ENCODE data around the gene SULT1E1.
"Not testable (repeated sequence)": the region's sequence is repeated elsewhere in the genome, so short reads cannot be mapped to it uniquely, and the experiment has no call there.

Gene SULT1E1

DNA sequence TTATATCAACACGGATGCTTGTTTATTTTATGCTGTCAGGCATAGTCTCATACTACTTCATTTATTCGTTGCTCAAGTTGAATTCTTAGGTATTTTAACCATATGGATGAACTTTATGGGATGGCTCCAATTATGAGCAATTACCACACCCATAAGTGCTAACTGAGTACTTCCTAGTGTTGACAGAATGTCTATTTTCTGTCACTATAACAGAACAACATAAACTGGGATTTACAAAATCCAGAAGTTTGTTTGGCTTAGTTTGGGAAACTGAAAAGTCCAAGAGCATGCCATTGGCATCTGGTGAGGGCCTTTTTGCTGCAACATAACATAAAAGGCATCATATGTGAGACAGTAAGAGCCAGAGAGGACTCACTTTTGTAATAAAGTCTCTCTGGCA, 21.0 kb downstream of the SULT1E1 start:
- no peak for DNase-seq

DNA sequence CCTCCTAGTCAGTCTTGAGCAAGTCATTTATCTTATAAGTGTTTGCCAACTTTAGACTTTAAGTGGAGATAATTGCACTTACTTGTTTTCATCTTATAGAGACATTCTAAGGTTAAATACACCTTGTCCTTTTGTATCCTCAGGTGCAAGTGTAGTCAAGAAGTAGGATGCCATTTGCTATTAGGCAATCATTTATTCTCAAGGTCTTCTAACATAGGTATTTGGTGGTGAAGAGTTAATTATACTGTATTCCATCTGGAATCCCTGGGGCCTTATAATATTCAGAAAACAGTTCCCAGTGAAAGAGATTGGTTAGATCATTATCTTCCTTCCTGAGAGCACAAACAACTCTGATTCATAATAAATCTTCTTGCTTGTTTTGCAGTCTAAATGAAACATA, 23.7 kb downstream of the SULT1E1 start:
- DNase-seq = no peak

DNA sequence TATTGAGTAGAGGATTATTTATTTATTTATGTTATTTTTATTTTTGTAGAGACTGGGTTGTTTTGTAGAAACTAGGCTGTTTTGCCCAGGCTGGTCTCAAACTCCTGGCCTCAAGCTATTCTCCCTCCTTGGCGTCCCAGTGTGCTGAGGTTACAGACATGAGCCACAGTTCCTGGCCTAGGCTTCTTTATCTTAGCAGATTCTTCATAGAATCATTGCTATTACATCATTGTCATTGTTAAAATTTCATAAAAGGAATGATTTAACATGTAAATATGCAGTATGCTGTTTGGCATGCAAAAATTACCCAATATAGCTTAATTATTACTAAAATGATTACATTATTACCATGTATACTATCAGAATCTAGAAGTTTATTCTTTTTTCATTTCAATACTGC, 24.2 kb downstream of the SULT1E1 start:
- DNase-seq = no peak

DNA sequence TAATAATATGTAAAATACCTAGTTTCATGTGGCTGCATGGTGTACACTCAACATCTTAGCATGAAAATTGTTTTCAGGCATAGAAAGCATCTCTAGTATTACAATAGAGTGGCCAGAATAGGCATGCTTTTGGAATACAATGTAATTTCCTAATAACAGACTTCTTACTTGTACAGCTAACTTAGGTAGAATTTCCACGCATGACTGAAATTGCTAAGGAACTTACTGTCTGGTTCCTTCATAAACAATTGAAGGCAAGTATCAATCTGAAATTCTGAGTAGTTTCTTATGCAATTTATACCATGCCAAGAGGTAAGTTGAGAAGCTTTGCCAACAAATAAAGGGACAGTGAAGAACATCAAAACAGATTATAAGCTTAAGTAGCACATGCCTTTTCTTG, 26.7 kb downstream of the SULT1E1 start:
- DNase-seq = no peak

DNA sequence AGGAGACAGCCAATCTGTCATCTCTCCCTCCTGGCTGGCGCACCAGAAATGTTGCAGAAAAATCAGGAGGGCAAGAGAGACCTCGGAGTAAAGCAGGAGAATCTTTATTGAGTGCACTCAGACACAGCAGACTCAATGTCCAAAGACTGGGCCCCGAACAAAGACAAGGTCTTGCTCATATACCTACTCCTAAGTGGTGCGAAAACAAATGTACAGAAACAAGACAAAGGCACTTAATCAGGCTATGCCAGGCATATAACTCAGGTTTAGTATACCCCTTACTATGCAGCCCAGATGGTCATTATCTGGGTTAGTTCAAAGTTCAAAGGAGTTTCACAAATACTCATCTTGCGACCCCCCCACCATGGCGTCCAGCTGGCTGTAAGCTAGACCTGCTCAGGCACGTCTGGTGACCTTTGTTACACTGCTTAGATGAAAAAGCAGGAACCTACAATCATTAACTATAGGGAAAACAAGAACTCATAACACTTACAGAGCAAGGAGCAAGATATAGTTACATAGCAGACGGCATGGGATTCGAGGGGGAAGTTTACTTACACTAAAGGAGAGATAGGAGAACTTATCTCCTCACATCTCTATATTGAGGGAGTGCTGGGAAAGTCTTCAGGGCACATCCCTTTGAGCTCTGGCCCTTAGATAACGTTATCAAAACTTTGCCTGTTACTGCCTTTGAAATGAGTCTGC, 27.5 kb downstream of the SULT1E1 start:
- DNase-seq = no peak

DNA sequence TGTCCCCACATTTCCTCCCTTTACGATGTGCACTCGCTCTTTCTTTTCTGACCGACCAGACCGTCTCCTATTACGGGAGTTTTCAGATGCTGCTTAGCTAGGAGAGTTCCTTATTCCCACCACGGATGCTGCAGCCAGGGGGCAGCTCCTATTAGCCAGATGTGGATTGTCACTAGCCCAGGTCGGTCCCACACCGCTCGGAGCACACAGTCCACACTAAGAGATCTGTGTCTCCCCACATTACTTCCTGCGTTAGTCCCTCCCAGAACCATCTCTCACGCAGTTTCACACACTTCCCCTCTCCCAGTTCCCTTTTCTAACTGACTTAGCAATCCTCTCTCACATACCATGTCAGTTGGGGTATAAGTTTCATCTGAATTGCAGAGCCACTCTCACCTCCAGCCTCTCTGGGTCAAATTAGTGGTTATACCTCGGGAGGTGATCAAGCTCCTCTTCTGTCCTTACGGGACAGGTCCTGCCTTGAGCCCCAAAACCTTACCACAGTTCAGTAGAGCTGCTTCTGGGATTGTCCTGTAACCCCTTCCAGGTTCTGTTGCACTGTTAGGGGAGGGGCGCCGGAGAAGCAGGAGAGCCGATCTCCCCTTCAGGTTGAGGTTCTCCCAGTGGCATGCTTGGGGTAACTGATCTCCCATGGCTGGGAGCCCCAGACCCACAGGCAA, 28.2 kb downstream of the SULT1E1 start:
- peak; percentile 17 to 39 for DNase-seq

DNA sequence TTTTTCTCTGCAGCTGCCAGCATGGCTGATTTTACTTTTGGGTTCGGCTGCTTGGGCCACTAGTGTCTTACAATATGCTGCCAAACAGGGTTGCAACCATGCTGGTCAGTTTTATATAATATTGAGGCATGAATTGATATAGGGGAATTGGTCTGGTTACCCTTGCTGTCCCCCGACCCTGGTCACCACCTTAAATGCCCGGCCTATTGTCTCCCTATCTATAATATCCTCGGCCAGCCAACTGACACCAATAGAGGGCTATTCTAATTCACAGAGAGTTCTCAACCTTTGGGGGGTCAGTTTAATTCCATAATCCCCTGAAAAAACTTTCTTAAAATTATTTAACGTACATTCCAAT, 28.7 kb downstream of the SULT1E1 start:
- DNase-seq = no peak

DNA sequence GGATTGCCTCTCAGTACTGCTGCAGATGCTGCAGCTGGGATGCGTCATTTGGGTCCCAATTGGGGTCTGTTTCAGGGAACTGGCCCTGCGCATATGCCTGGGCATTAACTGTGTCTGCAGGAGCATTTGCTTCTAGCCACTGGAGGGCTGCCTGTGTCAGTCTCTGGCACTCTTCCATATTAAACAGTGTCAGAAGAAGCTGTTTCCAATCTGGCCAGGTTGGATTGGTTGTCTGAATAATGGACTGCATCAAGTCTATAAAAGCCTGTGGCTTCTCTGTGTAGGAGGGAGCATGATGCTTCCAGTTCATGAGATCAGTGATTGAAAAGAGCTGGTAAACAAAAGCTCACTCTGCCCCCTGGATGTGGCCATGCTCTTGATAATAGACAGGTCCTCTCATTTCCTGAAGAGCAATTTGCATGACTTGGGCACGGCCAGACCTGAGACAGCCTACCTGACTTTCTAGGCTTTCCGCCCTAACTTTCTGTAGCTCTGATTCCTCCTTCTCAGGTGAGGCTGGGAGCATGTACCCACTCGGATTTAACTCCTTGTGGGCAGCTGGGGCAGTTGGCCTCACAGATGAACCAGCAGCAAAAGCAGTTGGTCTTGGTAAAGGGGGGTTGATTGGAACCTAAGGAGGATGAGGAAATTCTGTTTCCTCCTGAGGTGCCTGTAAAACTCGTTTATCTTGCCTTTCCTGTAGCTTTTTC, 29.2 kb downstream of the SULT1E1 start:
- DNase-seq = no peak

DNA sequence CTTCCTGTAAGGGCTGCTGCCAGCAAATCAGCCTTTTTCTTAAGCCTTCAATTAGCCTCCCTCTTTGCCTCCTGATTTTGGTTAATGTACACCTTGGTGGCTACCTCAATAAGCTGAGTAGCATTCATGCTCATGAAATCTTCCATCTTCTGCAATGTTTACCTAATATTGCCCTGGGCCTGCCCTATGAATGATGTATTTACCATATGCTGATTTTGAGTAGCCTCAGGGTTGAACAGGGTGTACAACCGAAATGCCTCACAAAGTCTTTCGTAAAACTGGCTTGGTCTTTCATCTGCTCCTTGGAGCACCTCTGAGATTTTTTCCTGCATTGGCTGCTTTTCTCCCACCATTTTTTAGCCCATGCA, 29.8 kb downstream of the SULT1E1 start:
- DNase-seq = no peak

DNA sequence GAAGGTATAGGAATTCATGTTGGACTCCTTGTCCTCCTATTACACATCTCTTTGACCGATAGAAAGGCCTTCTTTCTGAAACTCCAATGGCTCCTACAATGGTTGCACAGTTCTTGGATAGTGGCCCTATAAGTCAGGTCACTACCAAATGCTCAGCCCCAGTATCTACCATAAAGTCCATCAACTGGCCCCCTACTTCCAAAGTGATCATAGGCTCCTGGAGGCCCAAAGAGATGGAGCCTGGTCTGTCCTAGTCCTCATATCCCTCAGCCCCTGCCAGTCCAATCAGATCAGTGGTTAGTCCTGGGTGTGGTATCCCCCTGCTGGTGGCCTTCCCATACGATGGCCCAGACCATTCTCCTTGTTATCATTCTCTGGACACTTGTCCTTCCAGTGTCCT, 30.3 kb downstream of the SULT1E1 start:
- DNase-seq = no peak

DNA sequence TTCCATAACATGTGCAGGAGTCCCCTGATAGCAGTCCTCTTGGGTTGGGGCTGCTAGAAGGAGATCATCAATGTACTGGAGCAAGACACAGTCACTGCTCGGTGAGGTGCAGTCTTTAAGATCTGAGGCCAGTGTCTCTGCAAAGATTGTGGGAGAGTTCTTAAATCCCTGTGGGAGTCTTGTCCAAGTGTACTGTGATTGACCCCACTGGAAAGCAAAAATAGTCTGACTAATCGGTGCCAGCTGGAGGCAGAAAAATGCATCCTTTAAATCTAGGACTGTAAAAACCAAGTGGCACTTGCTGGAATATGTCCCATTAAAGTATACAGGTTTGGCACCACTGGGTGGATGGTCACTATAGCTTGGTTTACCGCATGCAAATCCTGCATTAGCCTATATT, 31.1 kb downstream of the SULT1E1 start:
- no peak for DNase-seq

DNA sequence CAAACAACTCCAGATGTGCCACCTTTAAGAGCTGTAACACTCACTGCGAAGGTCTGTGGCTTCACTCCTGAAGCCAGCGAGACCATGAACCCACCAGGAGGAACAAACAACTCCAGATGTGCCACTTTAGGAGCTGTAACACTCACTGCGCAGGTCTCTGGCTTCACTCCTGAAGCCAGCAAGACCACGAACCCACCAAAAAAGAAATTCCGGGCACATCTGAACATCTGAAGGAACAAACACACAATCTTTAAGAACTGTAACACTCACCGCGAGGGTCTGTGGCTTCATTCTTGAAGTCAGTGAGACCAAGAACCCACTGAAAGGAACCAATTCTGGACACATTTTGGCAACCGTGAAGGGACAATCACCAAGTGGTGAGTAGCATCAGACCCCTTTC, 34.9 kb downstream of the SULT1E1 start:
- DNase-seq = not testable (repeated sequence)

DNA sequence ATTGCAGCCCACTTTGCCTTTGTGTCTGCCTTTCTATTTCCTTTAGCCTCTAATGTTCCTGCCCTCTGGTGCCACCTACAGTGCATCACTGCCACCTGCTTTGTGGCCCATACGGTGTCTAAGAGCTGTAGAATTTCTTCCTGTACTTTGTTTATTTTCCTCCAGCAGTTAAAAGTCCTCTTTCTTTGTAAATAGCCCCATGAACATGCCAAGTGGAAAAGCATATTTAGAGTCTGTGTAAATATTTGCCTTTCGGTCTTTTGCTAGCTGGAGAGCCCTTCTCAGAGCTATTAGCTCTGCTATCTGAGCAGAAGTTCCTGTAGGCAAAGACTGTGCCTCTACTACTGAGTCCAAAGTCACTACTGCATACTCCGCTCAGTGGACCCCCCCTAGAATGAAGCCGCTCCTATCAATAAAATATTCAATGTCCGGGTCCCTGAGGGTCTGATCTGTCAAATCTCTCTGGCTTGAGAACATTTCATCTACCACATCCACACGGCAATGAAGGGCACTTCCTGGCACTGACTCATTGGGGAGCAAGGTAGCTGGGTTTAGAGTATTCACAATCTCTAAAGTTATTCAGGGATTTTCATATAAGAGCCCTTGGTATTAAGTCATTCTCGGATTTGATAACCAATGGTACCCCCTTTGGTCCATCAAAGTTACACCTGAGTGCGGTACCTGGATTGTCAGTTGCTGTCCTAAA, 36.3 kb downstream of the SULT1E1 start:
- peak; percentile 42 to 55 for DNase-seq

DNA sequence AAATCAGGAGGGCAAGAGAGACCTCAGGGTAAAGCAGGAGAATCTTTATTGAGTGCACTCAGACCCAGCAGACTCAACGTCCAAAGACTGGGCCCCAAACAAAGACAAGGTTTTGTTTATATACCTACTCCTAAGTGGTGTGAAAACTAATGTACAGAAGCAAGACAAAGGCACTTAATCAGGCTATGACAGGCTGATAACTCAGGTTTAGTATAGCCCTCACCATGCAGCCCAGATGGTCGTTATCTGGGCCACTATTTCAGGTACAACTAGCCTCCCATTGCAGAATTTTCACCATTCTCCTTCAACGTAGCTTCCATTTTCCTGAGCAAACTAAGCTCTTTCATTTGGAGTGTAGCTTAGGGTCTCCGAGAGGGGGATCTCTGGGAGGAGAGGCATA, 36.9 kb downstream of the SULT1E1 start:
- DNase-seq = no peak

DNA sequence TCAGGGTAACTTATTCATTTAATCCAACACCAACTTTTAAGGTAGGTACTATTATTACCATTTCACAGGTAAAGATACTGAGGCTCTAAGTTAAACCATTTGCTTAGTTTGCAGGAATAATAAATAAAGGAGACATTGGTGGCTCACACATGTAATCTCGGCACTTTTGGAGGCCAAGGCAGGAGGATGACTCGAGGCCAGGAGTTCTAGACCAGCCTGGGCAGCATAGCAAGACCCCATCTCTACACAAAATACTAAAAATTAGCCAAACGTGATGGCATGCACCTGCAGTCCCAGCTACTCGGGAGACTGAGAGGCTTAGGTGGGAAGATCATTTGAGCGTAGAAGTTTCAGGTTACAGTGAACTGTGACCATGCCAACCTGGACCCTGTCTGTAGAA, 37.7 kb downstream of the SULT1E1 start:
- DNase-seq = no peak

DNA sequence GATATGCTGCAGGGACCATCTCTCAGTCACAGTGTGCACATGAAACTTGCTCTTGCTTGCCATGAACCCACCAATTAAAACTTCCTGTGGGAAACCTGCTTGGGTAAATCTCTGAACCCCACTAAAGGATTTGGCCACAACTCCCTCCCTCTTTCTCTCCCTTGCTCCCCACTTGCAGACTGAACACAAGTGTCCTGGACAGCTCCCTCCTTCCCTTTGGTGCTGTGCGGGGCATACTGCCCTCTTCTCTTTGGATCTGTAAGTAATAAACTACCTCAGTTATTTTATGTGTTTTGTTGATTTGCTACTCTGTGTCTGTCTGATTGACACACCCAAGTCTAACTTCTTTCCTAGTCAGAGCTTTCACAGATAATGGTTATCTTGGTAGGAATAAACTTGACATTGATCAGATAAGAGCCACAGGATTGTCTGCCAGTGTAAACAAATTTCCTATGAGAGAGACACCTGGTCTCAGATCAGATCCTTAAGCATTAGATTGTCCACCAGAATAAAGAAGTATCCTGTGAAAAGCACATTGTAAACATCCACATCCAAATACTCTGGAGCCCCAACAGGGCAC, 41.8 kb downstream of the SULT1E1 start:
- DNase-seq = no peak

DNA sequence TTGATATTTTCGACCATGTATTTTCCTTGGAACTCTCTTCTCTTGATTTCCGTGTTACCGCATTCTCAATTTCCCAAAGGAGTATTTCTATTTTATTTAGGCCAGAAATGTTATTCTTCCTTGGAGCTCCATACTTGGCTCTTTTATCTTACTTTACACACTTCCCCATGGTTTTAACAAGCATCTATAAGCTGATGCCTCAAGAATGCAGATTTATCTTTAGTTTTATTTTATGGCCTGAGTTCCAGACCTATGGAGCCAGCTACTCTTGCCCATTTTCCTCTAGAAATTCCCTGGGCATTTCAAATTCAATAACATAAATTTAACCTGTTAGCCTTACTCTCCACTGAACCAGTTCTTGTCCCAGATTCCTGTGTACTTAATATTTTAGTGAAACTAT, 43.7 kb downstream of the SULT1E1 start:
- DNase-seq = no peak

DNA sequence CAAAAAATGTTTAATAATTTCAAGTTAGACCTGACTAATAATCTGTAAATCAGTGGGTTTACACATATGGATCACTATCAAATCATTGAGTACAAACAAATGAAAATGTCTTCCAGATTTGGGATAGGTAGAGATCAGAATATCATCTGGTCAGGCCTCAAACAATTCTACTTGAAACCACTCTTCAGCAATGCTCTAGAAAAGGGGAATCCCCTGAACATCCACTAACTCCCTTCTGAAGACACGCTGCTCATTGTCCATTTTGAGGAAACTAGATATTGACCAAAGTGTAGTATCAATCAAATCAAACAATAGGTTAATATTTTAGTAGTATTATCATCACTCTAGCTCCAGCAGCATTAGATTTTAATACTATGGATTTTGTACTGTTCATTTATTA, 46.3 kb downstream of the SULT1E1 start:
- DNase-seq = no peak

DNA sequence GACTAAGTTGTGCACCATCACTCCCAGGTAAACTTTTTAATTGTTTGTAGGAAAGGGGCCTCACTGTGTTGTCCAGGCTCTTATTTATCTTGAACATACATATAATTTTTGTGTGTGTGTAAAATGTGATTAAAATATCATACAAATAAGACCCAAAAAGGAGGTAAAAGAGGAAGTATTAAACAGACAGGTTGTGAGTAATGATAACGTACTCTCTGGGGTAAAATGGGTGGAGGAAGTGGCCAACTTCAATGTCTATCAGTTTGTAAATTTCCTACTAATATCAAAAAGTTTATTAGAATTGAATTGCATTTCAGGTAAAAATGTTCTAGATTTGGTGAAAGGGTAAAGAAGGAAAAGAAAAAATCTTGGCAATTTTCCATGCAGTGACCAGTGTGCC, 48.8 kb downstream of the SULT1E1 start:
- no peak for DNase-seq

DNA sequence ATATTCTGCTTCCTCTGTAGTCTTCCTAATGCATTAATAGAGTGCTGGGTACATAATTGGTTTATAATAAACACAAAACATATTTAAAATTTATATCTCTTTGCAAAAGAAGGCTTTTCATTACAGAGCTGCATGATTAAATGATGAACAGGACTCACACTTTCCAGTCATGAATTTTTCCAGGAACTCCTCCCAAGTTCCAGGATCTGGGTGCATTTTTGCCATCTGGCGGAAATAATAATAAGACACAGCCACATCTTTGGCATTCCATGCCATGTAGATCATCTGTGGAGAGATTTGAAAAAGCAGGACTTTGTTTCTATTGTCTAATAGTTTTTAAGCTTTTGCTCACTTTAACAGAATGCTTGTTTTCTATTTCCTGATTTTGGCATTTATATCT, 59.3 kb downstream of the SULT1E1 start:
- no peak for DNase-seq

DNA sequence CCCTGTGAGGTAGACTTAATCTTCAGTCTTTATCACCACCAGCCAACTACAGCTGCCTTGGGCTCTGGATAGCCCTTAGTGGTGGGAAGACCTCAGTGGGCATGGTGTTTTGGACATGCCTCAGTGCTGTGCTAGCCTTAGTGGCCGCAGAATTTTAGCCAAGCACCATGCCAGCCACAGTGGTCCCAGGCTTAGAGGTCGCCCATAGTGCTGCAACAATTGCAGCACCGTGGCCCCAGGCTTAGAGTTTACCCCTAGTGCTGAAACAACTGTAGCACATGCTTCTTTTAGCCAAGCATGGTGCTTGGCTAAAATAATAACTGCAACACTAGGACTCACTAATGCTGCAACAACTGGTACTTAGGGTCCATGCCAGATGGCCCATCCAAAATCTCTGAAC, 60.6 kb downstream of the SULT1E1 start:
- DNase-seq = no peak

DNA sequence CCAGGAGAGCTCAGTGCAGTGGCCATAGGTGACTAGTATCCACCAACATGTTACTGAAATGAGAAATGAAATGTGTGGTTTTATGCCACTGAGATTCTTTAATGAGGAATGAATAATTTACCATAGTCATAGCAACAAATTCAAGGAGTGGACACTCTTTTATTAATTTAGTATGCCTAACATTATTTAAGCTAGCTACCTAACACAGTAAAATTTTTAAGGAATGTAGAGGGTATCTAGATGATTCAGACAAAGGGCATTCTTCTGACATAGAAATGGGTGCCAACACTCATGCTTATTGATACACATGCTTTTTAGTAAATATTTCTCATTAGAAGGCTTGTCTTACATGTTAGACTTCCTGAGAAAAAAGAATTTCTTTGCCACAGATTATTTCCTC, 66.2 kb downstream of the SULT1E1 start:
- no peak for DNase-seq
